ENCODE results near the gene C1orf35. TPM values are rescaled to one million over a fixed set of nuclear protein-coding genes. Genes with fewer than 3 reads are reported as not detected.
A peak's percentile ranks its signal among the peaks of the same experiment; 100 is the strongest.

C1orf35 gene
- total and polyA plus RNA-seq, 9 of the 15 experiments (the other 6 are each of a cell fraction or from before 2014, with no cell fraction given): 3.2 to 48.7 (median 12.5) TPM

GRCh38 chr1:228117335-228117734 is 14.2 kb upstream of the C1orf35 start (continued):
- TF ChIP-seq ZBTB40 (IDR thresholded peaks at IDR 0.05) (no peak), ZBTB40 (CRISPR knock-in tag; IDR thresholded peaks at IDR 0.05) (no peak), ZKSCAN8 (CRISPR knock-in tag; IDR thresholded peaks at IDR 0.05) (no peak), C11orf30 (IDR thresholded peaks at IDR 0.05; ENCODE audit: low read depth) (peak; percentile 53), ILF3 (IDR thresholded peaks at IDR 0.05; ENCODE audit: borderline replicate concordance) (no peak), BMI1 (IDR thresholded peaks at IDR 0.05; ENCODE audit: low read length) (no peak), BDP1 (IDR thresholded peaks at IDR 0.05; ENCODE audit: insufficient read depth, insufficient read length) (no peak), ZNF644 (tag; IDR thresholded peaks at IDR 0.05; ENCODE audit: low read depth) (no peak), TSC22D4 (tag; IDR thresholded peaks at IDR 0.05) (no peak), ZNF316 (IDR thresholded peaks at IDR 0.05) (peak; percentile 80), MAFG (tag; conservative IDR thresholded peaks at IDR 0.05) (peak; percentile 51), MYNN (IDR thresholded peaks at IDR 0.05) (no peak), MYNN (CRISPR knock-in tag; IDR thresholded peaks at IDR 0.05) (no peak), ZNF780A (CRISPR knock-in tag; IDR thresholded peaks at IDR 0.05) (no peak), LARP7 (IDR thresholded peaks at IDR 0.05) (no peak), BHLHE40 (IDR thresholded peaks at IDR 0.05; ENCODE audit: low read length) (no peak), ZNF79 (CRISPR knock-in tag; IDR thresholded peaks at IDR 0.05; ENCODE audit: low read depth) (no peak)
